Measurements from ENCODE around the gene PRKD1.
"Not testable (repeated sequence)": the region's sequence is repeated elsewhere in the genome, so short reads cannot be mapped to it uniquely, and the experiment has no call there.

Gene PRKD1

DNA sequence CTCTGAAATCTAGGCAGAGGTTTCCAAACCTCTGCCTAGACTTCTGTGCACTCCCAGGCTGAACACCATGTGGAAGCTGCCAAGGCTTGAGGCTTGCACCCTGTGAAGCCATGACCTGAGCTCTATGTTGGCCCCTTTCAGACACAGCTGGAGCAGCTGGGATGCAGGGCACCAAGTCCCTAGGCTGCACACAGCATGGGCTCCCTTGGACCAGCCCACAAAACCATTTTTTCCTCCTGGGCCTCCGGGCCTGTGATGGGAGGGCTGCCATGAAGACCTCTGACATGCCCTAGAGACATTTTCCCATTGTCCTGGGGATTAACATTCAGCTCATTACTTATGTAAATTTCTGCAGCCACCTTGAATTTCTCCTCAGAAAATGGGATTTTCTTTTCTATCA is 88.0 kb downstream of the PRKD1 start:
- not testable (repeated sequence) for DNase-seq

DNA sequence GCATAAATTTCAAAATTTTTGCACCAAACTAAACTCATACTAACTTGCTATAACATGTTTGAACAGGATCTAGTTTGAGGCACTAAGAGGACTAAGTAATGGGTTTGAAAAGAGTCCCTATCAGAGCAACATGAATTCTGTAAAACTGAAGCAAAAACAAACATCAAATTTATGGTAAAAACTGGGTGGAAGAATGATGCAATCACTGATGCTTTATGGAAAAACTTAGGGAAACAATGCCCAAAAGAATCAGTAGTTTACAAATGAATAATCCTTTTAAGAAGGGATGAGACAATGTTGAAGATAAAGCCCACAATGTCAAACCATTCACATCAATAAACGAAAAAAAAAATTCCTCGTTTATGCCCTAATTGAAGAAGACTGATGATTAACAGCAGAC is 88.9 kb downstream of the PRKD1 start:
- DNase-seq: no peak

DNA sequence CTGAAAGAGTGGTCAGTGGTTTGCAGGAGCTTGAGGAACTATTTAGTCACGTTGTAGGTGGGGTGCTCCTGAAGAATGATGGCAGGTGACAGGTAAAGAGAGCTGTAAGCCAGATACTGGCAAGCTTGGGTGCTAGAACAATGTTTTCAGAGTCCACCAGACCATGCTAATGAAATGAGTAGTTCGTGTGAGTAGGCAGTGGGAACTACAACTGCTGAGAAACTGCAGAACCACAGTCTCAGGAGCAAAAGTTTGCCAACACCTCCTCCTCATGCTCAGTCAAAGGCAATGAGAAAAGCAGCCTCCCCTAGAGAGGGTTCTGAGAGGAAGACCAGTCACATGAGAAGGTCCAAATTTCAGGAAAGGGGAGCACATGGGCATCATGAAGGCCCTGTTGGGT is 91.3 kb downstream of the PRKD1 start:
- DNase-seq: no peak

DNA sequence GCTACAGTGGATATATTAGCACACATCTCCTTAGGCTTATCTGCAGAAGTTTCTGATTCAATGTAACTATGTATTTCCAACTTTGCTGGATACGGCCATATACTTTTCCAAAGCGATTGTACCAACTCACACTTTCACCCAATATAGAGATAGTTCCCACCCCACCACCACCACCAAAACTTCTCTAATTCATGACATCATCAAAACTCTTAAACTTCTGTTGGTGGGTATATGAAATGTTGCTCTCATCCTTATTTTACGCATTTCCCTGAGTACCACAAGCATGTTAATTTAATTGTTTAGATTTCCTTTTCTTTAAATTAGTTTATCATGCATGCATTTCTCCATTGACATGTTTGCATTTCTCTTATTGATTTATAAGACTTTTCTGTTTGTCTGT is 95.6 kb downstream of the PRKD1 start:
- no peak for DNase-seq

DNA sequence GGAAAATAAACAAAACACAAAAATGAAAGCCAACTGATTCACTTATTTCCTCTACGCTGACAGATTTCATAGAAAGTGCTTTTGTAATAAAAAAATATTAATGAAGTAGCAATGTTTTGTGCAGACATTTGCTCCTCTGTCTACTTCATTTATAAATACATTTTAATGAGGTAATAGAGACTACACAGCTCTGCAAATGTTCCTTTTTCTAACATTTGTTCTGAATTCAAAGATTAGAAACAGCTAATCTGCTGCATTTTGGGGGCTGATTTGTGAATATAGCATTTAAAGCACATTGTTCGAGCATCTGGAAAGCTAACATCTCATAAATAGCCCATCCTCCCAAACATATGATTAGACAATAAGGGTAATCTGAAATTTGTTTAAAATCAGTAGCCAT is 97.8 kb downstream of the PRKD1 start:
- no peak for DNase-seq

DNA sequence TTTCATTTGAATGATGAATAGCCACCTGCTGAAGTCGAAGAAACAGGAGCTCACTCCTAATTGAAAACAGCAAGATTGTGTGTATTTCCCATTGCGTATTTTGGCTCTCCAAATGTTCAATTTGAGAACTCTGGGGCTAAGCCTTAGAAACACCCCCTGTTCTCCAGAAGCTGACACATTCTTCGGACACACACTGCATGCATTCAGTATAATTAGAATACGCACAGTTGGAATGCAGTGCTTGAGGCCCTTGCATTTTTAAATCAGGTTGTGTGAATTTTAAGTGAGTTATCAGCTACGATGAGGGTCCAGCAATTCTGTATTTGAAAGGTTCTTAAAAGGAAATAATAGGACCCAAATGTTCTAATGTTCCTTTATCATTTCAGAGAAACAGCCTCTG is 103.8 kb downstream of the PRKD1 start:
- peak in 1 of 58 donors; percentile 19 for DNase-seq

DNA sequence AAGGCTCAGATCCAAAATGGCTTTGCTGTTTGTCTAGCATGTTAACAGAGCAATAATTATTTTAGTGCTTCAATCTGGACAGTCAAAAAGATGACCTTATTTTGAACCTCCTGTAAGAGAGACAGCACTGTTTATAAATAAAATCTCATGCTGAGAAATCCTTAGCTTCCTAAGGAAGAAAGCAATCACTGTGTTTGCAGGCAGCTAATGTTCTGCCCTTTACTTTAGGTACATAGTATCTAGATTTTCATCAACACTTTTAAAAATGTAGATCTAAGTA is 105.3 kb downstream of the PRKD1 start:
- no peak for DNase-seq

DNA sequence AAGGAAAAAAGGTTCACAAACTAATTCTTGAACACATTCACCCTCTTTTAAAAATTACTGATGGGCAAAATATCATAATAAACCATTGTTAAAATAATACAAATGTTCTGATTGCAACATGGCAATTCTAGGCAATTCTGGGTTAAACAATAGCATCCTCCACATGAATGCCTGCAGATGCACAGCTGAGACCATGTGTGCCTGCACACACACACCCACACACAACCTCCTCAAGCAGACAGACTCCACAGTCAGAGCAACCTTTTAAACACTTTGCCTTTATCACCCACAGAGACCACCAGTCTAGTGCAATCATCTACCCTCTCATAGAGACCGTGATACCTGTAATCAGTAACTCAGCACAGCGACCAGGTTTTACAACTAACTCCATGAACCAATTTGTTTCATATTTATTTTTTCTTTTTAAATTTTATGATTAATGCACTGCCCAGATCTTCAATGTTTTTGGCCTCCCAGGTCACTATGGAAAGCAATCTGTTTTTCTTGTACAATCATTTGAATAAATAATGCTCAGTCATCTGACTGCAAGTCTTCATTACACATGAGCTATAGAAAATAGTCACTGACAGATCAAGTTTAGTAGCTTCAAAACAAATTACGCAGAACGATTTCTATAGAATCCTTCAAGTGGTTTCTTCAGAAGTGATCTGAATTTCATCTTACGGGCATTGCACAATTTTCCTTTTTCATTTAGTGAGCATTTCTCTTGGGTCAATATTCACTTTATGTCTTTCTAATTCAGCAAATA is 105.8 kb downstream of the PRKD1 start:
- DNase-seq: peak in 2 of 58 donors; percentile 6 to 8

DNA sequence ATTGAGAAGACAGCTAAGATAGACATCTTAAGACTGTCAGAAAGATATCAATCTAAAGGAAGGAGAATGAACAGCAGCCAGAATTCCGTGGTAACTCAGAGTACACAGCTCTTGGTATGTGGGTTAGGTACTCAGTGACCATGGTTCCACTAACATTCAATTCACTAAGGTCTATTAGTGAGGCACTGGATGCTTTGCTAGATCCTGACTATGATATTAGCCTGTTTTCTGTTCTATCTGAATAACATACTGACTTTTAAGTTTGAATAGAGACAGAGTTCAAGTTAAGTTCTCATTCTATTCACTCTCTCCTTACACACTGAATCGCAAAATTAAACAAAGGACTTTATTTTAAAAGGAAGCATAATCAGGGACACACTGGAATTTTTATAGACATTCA is 106.4 kb downstream of the PRKD1 start:
- no peak for DNase-seq

DNA sequence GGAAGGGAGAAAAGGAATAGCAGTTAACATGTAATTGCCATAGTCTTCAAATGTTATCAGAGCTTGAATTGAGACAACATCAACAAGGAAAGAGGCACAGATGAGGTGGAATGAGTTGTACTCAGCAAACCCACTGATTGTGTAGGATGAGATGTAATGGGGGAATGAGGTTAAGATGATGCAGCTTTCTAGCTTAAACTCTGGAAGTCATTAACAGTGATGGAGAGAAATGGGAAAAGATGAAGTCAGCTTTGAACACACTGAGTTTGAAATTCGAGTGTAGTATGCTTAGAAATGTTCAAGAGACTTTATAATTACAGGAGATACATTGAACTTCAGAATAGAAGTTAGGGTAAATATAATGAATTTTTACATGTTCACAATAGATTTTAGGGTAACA is 106.9 kb downstream of the PRKD1 start:
- DNase-seq: no peak

DNA sequence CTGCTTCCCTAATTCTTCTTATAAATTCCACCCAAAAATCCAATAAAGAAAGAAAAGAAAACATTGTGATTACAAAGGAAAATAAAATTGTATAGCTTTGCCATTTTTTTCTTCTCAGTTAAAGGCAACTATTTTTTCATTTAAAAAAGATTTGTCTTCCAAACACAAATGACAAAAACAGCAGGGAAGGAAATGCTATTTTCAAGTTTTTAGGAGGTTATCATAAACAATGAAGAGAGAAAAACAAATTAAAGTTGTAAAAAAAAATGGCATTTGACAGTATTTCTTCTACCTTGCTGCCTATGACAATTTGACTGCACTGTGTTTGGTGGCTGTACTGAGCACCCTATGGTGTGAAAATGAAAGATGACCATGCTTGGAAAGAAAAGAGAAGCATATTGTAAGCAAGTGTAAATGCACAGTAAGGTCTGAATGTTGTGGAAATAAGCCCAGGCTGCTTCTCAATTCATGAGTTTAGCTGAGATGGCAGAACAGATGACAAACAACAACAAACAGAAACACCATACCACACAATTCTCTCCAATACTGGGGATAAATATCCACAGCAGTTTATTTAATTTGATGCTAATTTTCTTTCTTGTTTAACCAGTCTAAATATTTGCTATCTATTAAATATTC is 109.8 kb downstream of the PRKD1 start:
- DNase-seq: no peak

DNA sequence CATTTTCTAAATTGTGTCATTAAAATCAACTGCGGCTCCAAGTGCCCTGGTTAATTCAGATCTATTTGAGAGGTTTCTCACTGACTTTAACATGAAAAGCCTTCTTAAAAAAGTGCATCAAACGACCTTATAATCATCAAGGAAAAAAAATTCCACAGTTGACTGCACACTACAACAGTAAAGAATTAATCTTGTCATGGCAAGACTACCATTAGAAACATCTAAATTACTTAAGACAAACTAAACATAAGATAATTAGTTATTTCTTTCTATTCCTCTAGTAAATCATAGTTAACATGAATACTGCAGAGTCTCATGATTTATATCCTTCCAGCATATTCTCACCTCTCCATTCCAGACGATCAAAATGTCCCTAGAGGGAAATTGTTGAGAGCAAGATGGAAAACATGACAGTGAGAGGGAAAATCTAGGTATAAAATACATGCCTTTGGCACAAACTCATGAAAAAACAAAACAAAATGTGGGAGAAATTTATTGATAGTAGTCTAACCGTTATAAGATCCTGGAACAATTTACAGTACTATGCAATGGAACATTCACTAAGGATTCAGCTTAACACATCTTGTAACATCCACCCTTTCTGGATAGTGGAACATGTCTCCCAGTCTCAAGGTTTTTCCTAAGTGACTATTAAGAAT is 112.5 kb downstream of the PRKD1 start:
- no peak for DNase-seq

DNA sequence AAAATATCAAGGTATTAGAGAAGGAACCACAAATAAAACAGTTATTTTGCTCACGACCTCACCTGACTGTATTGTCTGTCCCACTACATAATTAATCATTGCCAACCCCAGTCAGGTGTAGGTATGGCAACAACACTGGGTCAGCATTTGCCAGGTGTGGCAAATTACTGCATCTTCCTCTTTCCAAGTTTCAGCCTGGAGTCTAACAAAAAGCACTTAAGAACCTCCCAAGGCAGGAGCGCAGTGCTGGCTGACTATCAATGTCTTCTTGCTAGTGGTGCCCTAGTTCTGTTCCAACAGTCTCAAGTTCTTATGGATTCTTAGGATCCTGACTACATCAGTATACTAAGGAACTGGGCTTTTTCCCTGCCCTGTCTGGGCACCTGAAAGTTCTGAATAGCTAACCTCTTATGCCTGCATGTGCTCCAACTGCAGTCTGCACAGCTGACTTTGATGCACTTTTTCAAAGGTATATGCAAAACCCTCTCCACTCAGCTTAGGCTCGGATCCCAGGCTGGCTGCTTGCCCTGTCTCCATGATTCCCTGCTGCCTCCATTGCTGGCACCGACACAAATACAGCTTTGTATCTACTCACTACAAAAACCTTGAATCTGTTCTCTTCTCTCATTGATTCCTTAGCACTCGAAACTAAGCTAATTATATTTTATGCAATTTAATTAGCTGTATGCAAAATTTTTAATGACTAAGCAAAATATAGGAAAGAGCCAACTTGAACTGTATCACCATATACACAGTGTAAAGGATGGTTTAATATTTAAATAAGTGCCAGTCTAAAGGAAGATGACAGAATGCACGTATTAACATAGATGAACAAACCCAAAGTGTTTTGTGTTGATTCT is 113.3 kb downstream of the PRKD1 start:
- DNase-seq: peak in 55 of 58 donors; percentile 7 to 90 (median 71)

DNA sequence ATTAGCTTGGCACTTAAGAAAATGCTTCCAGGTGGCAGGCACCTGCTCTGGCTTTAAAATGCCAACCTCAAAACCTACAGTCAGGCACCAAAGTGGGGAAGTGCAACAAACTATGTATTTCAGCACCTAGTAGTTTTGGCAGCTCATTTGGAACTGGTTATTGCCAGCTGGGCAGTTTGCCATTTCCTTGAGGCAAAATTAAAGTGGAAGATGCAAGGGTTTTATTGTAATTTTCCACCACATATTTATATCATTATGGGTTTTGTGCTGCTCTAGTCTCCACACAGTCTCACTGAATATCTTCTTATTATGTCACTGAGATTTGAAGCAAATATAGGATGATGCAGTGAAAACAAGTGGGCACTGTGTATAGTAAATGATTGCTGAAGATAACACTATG is 117.0 kb downstream of the PRKD1 start:
- peak in 15 of 58 donors; percentile 3 to 34 (median 11) for DNase-seq

DNA sequence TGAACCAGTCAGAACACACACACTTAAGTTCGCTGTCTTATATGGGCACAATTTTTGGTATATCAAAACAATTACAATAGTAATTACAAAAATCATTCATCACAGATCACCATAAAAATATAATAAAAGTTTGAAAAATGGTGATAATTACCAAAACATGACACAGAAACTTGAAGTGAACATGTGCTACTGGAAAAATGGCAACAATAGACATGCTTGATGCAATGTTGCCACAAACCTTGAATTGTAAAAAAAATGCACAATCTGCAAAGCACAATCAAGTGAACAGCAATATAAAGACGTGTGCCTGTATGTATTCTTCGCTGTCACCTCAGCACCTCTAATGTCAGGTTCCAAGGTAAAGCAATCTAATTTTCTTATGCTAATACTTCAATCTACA is 117.6 kb downstream of the PRKD1 start:
- no peak for DNase-seq

DNA sequence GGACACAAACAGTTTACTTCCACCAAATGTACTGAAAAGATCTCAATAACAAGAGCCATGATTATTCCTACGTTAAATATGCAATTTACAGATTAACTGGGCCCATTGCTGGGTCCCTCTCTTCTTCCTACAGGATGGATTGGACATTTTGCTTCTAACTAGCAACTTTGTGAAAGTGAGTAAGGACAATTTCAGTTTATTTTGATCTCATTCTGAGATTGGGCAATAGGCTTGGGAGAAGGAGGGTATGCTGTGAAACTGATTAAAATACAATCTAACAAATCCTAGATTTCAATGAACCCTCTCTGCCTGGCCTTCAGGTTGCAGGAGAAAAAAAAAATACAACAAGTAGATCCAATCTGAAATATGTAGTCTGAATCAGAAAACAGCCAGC is 121.5 kb downstream of the PRKD1 start:
- no peak for DNase-seq

DNA sequence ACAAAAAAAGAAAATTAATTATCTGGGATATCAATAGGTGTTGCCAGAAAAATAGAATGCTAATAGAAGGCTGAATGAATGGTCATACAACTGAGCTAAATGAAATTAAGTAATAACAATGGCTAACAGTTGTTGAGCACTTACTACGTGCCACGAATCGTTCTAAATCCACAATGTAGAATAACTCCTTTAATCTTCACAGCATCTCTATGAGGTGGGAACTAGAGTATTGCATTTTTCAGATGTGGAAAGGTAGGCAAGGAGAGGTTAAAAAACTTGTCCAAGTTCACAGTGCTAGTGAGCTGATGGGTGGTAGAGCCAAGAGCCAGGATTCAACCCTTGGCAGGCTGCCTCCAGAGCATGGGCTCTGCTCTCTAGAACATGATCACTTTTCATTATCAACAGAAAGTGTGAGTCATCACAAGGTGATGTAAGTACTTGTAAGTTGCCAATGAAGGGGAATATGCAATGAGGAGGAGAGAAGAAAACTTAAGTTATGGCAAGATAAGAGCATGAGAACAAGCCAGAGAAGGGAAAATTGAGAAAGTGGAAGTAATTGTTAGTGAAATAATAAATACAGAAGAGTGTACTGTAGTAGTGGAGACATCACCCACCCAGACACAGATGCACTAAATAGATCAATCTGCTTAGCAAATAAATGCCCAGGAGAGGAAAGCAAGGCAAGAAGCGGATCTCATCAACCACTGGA is 122.1 kb downstream of the PRKD1 start:
- DNase-seq: peak in 2 of 58 donors; percentile 11 to 29

DNA sequence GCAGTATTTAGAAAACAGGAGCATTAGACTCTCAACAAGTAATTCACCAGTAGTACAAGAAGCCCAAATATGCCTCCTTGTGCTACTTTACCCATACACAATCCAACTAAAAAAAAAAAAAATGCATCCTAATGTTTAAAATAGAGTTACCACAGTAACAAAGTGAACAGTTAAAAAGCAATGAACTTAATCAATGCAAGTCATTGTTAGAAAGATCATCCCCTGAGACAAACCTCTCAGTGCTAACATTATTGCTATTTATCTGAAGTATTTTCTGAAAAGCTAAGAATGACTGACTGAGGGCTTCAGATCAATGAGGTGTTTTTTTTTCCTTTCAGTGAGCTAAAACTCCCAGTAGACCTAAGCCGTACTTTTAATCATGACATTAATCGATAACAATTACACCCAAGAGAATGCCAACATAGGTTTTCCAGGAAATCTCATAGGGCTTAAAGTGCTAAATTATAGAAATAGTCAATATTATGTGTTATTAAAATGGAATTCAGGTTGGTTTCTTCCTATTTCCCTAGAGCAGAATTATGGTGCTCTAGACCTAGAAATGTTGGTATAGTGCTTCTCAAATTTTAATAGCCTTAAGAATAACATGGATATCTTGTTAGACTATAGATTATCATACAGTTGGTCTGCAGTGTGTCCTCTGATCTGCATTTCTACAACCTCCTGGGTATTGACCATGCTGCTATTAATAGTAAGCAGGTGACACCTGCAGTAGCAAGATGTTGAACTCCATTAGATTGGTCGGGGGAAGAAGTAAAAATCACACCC is 123.0 kb downstream of the PRKD1 start:
- DNase-seq: no peak

DNA sequence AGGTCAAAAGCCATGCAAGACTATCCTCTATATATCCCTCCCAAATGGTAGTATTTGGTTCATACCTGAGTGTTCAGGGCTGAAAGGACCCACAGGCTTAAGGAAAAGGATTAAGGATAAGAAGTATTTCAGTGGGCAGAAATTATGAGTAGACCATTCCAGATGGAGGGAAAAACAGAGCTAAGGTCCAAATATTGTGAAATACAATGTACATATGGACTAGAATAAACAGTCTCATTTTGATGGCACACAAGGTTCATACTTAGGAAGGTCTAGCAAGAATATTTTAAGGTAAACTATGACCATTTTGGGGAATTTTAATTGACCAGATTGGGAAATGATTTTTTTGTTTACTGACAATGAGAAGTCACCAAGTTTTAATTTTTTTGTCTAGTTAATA is 124.6 kb downstream of the PRKD1 start:
- no peak for DNase-seq

DNA sequence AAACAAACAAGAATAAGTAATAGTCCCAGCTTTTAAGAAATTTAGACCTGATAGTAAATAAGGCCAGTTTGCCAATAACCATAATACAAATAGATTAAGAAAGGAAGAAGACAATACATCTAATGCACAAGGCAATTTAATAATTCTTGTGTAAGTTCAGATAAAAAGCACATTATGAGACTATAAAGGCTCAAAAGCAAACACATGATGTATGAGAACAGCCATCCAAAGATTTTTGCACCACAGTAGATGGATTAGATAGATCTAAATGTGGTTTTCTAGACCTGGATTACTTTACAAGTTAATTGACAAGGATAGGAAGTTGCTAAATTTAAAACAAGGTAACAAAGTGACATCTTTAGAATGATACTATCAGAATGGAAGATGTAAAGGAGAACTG is 125.4 kb downstream of the PRKD1 start:
- no peak for DNase-seq
